Measurements from ENCODE around the gene KNSTRN.

Gene KNSTRN

DNA sequence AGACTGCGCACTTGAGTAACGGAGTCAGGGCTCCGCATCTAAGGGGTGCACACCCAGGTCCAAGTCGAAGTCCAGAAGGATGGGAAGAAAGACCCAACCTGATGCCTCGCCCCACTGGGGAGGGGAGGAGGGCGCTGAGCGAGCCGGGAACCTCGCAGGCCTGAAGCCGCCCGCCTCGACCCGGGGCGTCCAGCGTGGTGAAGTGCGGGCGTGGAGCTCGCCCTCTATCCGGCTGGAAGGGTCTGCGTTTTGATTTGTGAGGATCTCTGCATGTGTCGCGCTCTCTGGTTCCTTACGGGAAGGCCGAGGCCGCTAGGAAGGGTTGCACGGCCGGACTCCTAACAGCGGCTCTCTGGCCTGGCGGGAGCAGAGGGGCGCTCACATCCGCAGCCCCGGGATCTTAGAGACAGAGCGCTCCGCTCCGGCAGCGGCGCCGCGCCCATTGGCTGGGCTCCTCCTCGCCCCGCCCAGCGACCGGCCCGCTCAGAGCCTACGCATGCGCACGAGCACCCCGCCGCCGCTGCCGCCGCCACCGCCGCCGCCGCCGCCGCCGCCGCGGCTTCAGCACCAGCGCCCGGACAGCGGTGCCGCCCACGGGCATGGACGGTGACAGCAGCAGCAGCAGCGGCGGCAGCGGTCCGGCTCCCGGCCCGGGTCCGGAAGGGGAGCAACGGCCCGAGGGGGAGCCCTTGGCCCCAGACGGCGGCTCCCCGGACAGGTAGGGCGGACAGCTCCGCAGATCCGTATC is 24.6 kb upstream of the KNSTRN start, which contains the start of gene DISP2:
TSS of gene DISP2 (plus strand) at position 497 of the 748 bp plus-strand sequence. CDS start at position 600, 103 bp downstream.
- H3K27ac ChIP-seq (ENCODE audit: low read length), result peak within 1 kb of the TSS; percentile 31; the same call in 1 of the 2 replicates
- DNase-seq, result peak; percentile 85

DNA sequence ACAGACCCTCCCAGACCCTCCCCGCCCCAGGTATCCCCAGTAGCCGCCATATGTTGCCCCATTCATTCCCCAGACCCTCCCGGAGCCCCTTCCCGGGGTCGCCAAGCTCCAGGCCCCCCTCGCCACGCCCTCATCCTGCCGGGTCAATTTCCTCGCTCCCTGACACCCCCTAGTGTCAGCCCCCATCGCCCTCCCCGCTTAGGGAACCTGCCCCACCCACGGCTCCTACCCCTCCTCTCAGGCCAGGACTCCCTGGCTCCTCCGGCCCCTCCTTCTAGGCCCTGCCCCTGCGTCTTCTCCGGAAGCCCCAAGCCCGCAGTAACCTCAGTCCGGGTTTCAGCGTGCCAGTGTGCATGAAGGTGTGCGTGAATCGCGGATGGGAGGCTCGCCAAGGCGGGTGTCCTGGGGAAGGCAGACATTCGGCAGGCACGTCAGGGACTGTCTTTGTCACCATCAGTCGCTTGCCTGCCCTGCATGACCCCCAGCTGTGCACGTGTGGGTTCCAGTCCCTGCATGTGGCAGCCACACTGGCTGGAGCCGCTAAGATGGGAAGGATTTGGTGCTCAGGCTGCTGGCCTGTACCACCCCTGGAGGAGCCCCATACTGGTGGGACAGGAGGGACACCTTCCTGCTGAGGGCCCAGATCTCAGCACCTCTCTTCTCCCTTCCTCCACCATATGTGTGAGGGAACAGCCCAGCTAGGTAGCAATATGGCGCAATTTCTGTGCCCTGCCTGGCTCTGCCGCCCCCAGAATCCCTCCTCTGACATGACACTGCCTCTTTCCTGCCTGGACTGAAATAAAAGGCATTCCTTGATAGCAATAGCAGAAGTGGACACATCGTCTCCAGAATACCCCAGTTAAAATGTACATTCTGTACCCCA is 23.8 kb upstream of the KNSTRN start:
- DNase-seq (peak; percentile 54), ATAC-seq (ENCODE audit: insufficient read depth, low read depth) (peak; percentile 52)
- Histone ChIP-seq H3K9me3 (ENCODE audit: insufficient read depth, low read length, severe bottlenecking) (no peaks in the 10 kb centered on the region), H3K27me3 (ENCODE audit: insufficient read depth, low read length, poor library complexity) (no peaks in the 10 kb centered on the region), H3K9ac (ENCODE audit: low read depth, low read length) (peak overlapping the region; percentile 43; the same call in 1 of the 2 replicates), H3K79me2 (ENCODE audit: insufficient read depth, low read length) (no peaks in the 10 kb centered on the region), H2AFZ (ENCODE audit: low read depth, low read length) (peak overlapping the region; percentile 51), H3K36me3 (ENCODE audit: insufficient read depth, low read length) (no peaks in the 10 kb centered on the region), H3K27ac (ENCODE audit: low read length) (no peak overlapping the region), H3K4me2 (ENCODE audit: insufficient read depth, low read length) (peak overlapping the region; percentile 96), H3K4me1 (ENCODE audit: insufficient read depth, low read length) (peaks cover 19% of the 10 kb centered on the region), H3K4me3 (ENCODE audit: low read depth in 1 of 2, low read length in 2 of 2) (peak overlapping the region; percentile 26 to 76; a peak in 3 of 4 replicates), H4K20me1 (ENCODE audit: insufficient read depth, low read length) (no peaks in the 10 kb centered on the region)
- TF ChIP-seq, protein P1, sequence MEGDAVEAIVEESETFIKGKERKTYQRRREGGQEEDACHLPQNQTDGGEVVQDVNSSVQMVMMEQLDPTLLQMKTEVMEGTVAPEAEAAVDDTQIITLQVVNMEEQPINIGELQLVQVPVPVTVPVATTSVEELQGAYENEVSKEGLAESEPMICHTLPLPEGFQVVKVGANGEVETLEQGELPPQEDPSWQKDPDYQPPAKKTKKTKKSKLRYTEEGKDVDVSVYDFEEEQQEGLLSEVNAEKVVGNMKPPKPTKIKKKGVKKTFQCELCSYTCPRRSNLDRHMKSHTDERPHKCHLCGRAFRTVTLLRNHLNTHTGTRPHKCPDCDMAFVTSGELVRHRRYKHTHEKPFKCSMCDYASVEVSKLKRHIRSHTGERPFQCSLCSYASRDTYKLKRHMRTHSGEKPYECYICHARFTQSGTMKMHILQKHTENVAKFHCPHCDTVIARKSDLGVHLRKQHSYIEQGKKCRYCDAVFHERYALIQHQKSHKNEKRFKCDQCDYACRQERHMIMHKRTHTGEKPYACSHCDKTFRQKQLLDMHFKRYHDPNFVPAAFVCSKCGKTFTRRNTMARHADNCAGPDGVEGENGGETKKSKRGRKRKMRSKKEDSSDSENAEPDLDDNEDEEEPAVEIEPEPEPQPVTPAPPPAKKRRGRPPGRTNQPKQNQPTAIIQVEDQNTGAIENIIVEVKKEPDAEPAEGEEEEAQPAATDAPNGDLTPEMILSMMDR (IDR thresholded peaks at IDR 0.05; ENCODE audit: borderline replicate concordance, extremely low read depth, low read length, poor library complexity, severe bottlenecking), result peak; percentile 34
- no peak for TF ChIP-seq EZH2 (IDR thresholded peaks at IDR 0.05; ENCODE audit: borderline replicate concordance, low read depth, low read length, severe bottlenecking)

More for the DNA sequence above, 24.6 kb upstream of the KNSTRN start, which contains the start of gene DISP2:
- Histone ChIP-seq H3K4me3 (ENCODE audit: low read depth in 1 of 2, low read length in 2 of 2) (peak within 1 kb of the TSS; percentile 37 to 76; a peak in 3 of 4 replicates), H4K20me1 (ENCODE audit: insufficient read depth, low read length) (no peaks in the 10 kb centered on the region), H3K9me3 (ENCODE audit: insufficient read depth, low read length, severe bottlenecking) (no peaks in the 10 kb centered on the region), H3K36me3 (ENCODE audit: insufficient read depth, low read length) (no peaks in the 10 kb centered on the region), H3K27me3 (ENCODE audit: insufficient read depth, low read length, poor library complexity) (no peaks in the 10 kb centered on the region), H3K9ac (ENCODE audit: low read depth, low read length) (peak within 1 kb of the TSS; percentile 62), H3K4me2 (ENCODE audit: insufficient read depth, low read length) (peak within 1 kb of the TSS; percentile 96), H2AFZ (ENCODE audit: low read depth, low read length) (peak within 1 kb of the TSS; percentile 93), H3K4me1 (ENCODE audit: insufficient read depth, low read length) (peaks cover 19% of the 10 kb centered on the region), H3K79me2 (ENCODE audit: insufficient read depth, low read length) (no peaks in the 10 kb centered on the region)
- ATAC-seq (ENCODE audit: insufficient read depth, low read depth), result peak; percentile 90
- TF ChIP-seq, protein P1 (IDR thresholded peaks at IDR 0.05; ENCODE audit: borderline replicate concordance, extremely low read depth, low read length, poor library complexity, severe bottlenecking), result peak; percentile 5
- no peak for TF ChIP-seq EZH2 (IDR thresholded peaks at IDR 0.05; ENCODE audit: borderline replicate concordance, low read depth, low read length, severe bottlenecking)

DNA sequence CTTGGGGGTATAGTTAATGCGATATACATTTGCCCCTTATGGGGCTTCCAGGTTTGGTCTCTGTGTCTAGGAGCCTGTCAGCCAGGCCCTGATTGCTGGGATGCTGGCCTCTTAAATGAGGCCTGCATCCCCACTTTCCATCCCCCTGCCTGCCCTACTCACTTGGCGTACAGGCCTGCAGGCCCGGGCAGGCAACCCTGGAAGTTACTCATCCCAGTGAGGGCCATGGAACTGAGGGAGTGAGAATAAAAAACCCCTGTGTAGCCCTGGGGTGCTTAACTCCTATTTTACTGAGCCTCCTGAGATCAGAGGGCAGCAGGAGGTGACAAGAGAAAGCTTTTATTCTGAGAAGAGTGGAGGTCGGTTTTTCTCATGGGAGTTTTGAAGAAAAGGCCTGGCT is 22.5 kb upstream of the KNSTRN start:
- no peaks in the 10 kb centered on the region for H3K9me3 ChIP-seq (ENCODE audit: insufficient read depth, low read length, severe bottlenecking)
- TF ChIP-seq EZH2 (IDR thresholded peaks at IDR 0.05; ENCODE audit: borderline replicate concordance, low read depth, low read length, severe bottlenecking), result no peak
- TF ChIP-seq, protein P1 (IDR thresholded peaks at IDR 0.05; ENCODE audit: borderline replicate concordance, extremely low read depth, low read length, poor library complexity, severe bottlenecking), result no peak
- peaks cover 19% of the 10 kb centered on the region for H3K4me1 ChIP-seq (ENCODE audit: insufficient read depth, low read length)
- H3K4me2 ChIP-seq (ENCODE audit: insufficient read depth, low read length), result no peak overlapping the region
- H3K27me3 ChIP-seq (ENCODE audit: insufficient read depth, low read length, poor library complexity), result no peaks in the 10 kb centered on the region
- H3K4me3 ChIP-seq (ENCODE audit: low read depth in 1 of 2, low read length in 2 of 2), result no peak overlapping the region
- DNase-seq (no peak), ATAC-seq (ENCODE audit: insufficient read depth, low read depth) (no peak)
- no peaks in the 10 kb centered on the region for H4K20me1 ChIP-seq (ENCODE audit: insufficient read depth, low read length)
- H2AFZ ChIP-seq (ENCODE audit: low read depth, low read length), result no peak overlapping the region
- no peak overlapping the region for H3K9ac ChIP-seq (ENCODE audit: low read depth, low read length)
- H3K27ac ChIP-seq (ENCODE audit: low read length), result no peak overlapping the region
- no peaks in the 10 kb centered on the region for H3K79me2 ChIP-seq (ENCODE audit: insufficient read depth, low read length)
- H3K36me3 ChIP-seq (ENCODE audit: insufficient read depth, low read length), result no peaks in the 10 kb centered on the region

All from DND-41 (cell line).